GM12878 (cell line): Measurements from ENCODE around the gene ANO1. TPM values are rescaled to one million over a fixed set of nuclear protein-coding genes. Genes with fewer than 3 reads are reported as not detected.

ENCODE experiments used
- ATAC-seq: fragments of 200-7000 bp; cut with Tn5 transposase; 3 replicates; pipeline ENCODE4 v1.9.1; 2020; ENCODE audit warnings: mild to moderate bottlenecking, moderate library complexity
- BruUV-seq: library from RNA; stranded (reverse); fragments of 400-500 nt; replicated peaks from 2 replicates; lab custom pipeline; 2021; lab: Mats Ljungman, UMichigan
- CTCF ChIA-PET: fragments of 300-600 bp; sonication (Branson Sonifier 250); formaldehyde crosslinking; extraction: SDS; loops from one replicate; lab custom pipeline; 2021; ENCODE audit warnings: inconsistent platforms; lab: Yijun Ruan, JAX
- POLR2A ChIA-PET: fragments of 350-600 bp; formaldehyde crosslinking; extraction: SDS; loops from one replicate; lab custom pipeline; 2021; ENCODE audit warnings: inconsistent platforms; lab: Charles Lee
- RAD21 ChIA-PET: fragments of 300-600 bp; sonication (Branson Sonifier 250); formaldehyde crosslinking; loops from one replicate; lab custom pipeline; 2023; ENCODE audit warnings: antibody characterized with exemption; ENCODE audit not compliant: unreplicated experiment; lab: Charles Lee
- SMC1A ChIA-PET: fragments of 300-600 bp; sonication (Branson Sonifier 250); formaldehyde crosslinking; loops from one replicate; lab custom pipeline; 2023; ENCODE audit not compliant: unreplicated experiment, uncharacterized antibody; lab: Charles Lee
- DNase-seq: peaks from one replicate; pipeline ENCODE4 v3.0.0-alpha.2; 2011; ENCODE audit warnings: low read depth, low spot score
- FAIRE-seq: peaks from 3 replicates; lab custom pipeline; 2011; peaks lifted over from hg19 to GRCh38; lab: Jason Lieb, UNC
- H2AFZ ChIP-seq: 2 replicates; pipeline ENCODE4 v1.6.0; 2011; ENCODE audit warnings: low read depth, low read length, control low read depth; ENCODE audit not compliant: control insufficient read depth
- H3K27ac ChIP-seq: 2 replicates; pipeline ENCODE4 v1.5.1; 2011; ENCODE audit warnings: control low read depth; ENCODE audit not compliant: control insufficient read depth, insufficient read depth
- H3K27me3 ChIP-seq, 2 experiments: replicated peaks in 1 of 2; 2 replicates each; pipeline versions ENCODE4 v1.6.0 to v1.6.1; 2011; ENCODE audit warnings: low read length in 1 of 2; ENCODE audit not compliant: control insufficient read depth in 2 of 2, insufficient read depth in 2 of 2
- H3K36me3 ChIP-seq, 2 experiments: 2 replicates each; pipeline ENCODE4 v1.5.1; 2011; ENCODE audit warnings: low read length in 1 of 2; ENCODE audit not compliant: control insufficient read depth in 2 of 2, insufficient read depth in 2 of 2
- H3K4me1 ChIP-seq: 2 replicates; pipeline ENCODE4 v1.6.1; 2011; ENCODE audit warnings: mild to moderate bottlenecking, low read length, moderate library complexity, mixed read lengths; ENCODE audit not compliant: control insufficient read depth, insufficient read depth
- H3K4me2 ChIP-seq: 2 replicates; pipeline ENCODE4 v1.6.0; 2011; ENCODE audit warnings: control low read depth; ENCODE audit not compliant: control insufficient read depth, insufficient read depth
- H3K4me3 ChIP-seq: fragments of 200-600 bp; sonication (generic); 2 replicates; pipeline ENCODE4 v1.5.1; 2016
- H3K79me2 ChIP-seq: 2 replicates; pipeline ENCODE4 v1.6.0; 2011; ENCODE audit warnings: low read length; ENCODE audit not compliant: control insufficient read depth, insufficient read depth
- H3K9ac ChIP-seq: 2 replicates; pipeline ENCODE4 v1.8.0; 2011; ENCODE audit warnings: low read length, control low read depth, mixed read lengths; ENCODE audit not compliant: control insufficient read depth, insufficient read depth
- H3K9me3 ChIP-seq: replicated peaks from 3 replicates; pipeline ENCODE4 v1.5.1; 2011; ENCODE audit warnings: mild to moderate bottlenecking, low read length; ENCODE audit not compliant: control insufficient read depth, insufficient read depth
- H4K20me1 ChIP-seq: 2 replicates; pipeline ENCODE4 v1.6.0; 2011; ENCODE audit not compliant: control insufficient read depth, insufficient read depth
- BCL11A ChIP-seq: IDR thresholded peaks from 2 replicates; pipeline ENCODE4 v1.6.1; 2011; ENCODE audit warnings: low read depth, low read length
- CHD1 ChIP-seq: IDR thresholded peaks from 2 replicates; pipeline ENCODE4 v1.6.1; 2012; ENCODE audit warnings: low read depth, low read length, improper control_type of control experiment
- CREB1 ChIP-seq: IDR thresholded peaks from 2 replicates; pipeline ENCODE4 v1.6.1; 2012; ENCODE audit warnings: low read depth, mild to moderate bottlenecking, inconsistent platforms
- EZH2 ChIP-seq: IDR thresholded peaks from 2 replicates; pipeline ENCODE4 v1.6.1; 2012; ENCODE audit warnings: low read depth, mild to moderate bottlenecking, control low read depth, inconsistent platforms, low read length, borderline replicate concordance; ENCODE audit not compliant: control insufficient read depth
- HCFC1 ChIP-seq: fragments of 150-350 bp; IDR thresholded peaks from 2 replicates; pipeline ENCODE4 v1.6.1; 2014; ENCODE audit warnings: low read length
- HSF1 ChIP-seq: fragments of 150-350 bp; IDR thresholded peaks from 2 replicates; pipeline ENCODE4 v1.6.1; 2014; ENCODE audit warnings: mild to moderate bottlenecking, low read depth, low read length
- JUND ChIP-seq: IDR thresholded peaks from 2 replicates; pipeline ENCODE4 v1.6.1; 2012; ENCODE audit warnings: low read depth, mild to moderate bottlenecking, low read length, improper control_type of control experiment, moderate library complexity
- KAT2A ChIP-seq: conservative IDR thresholded peaks from 2 replicates; pipeline ENCODE4 v1.6.1; 2011; ENCODE audit warnings: low read depth, low read length; ENCODE audit not compliant: control insufficient read depth
- KLF5 ChIP-seq: fragments of 450-650 bp; IDR thresholded peaks from 2 replicates; pipeline ENCODE4 v1.6.1; 2014; ENCODE audit warnings: mild to moderate bottlenecking; ENCODE audit not compliant: partially characterized antibody
- MTA3 ChIP-seq: IDR thresholded peaks from 2 replicates; pipeline ENCODE4 v1.6.1; 2012; ENCODE audit warnings: low read length, inconsistent platforms, borderline replicate concordance
- NR2C2 ChIP-seq: IDR thresholded peaks from 2 replicates; pipeline ENCODE4 v1.6.1; 2011; ENCODE audit warnings: borderline replicate concordance, low read depth; ENCODE audit not compliant: control insufficient read depth, insufficient read length
- SIX5 ChIP-seq: IDR thresholded peaks from 2 replicates; pipeline ENCODE4 v1.6.1; 2011; ENCODE audit warnings: mild to moderate bottlenecking, low read depth, low read length, moderate library complexity; ENCODE audit not compliant: severe bottlenecking
- SMC3 ChIP-seq: IDR thresholded peaks from 2 replicates; pipeline ENCODE4 v1.6.1; 2011; ENCODE audit warnings: low read length, improper control_type of control experiment, borderline replicate concordance
- SRF ChIP-seq, 2 experiments: IDR thresholded peaks; 2 replicates each; pipeline ENCODE4 v1.6.1; 2011; ENCODE audit warnings: low read depth in 2 of 2, low read length in 2 of 2, mild to moderate bottlenecking in 1 of 2, moderate library complexity in 1 of 2
- SUZ12 ChIP-seq: fragments of 200-600 bp; sonication (generic); IDR thresholded peaks from one replicate; pipeline ENCODE4 v1.6.1; 2018; ENCODE audit warnings: antibody characterized with exemption, mild to moderate bottlenecking; ENCODE audit not compliant: unreplicated experiment
- TBL1XR1 ChIP-seq: IDR thresholded peaks from 2 replicates; pipeline ENCODE4 v1.6.1; 2012; ENCODE audit warnings: low read depth, low read length, improper control_type of control experiment
- ZZZ3 ChIP-seq: IDR thresholded peaks from 2 replicates; pipeline ENCODE4 v1.6.1; 2011; ENCODE audit warnings: low read depth; ENCODE audit not compliant: control insufficient read depth, insufficient read length
- WGBS: methylation state at CpG from one replicate; pipeline ENCODE4 v1.1.6; 2016; ENCODE audit warnings: low lambda C conversion rate; ENCODE audit not compliant: insufficient replicate concordance, insufficient coverage; ENCODE audit errors: missing lambda C conversion rate; 5-methylcytosine and 5-hydroxymethylcytosine counted together
- in situ Hi-C: fragments of 300-500 bp; cut with MboI; formaldehyde crosslinking; loops from 9 replicates; pipeline ENCODE4 v1.14.3; 2018; ENCODE audit warnings: mixed read lengths
- intact Hi-C: fragments of 100-400 bp; cut with micrococcal nuclease; formaldehyde crosslinking; loops from one replicate; pipeline ENCODE4 v1.14.2; 2022; ENCODE audit not compliant: unreplicated experiment
- polyA plus RNA-seq, 11 experiments: library from polyadenylated mRNA; depleted of rRNA in 4 of 11; unstranded in 6 of 11; stranded (reverse) in 5 of 11; fragments of >200 nt; fragmentation: Nextera tagmentation in 4 of 11; fragmentation: Illumina TruSeq in 1 of 11; extraction: Ambion mirVana in 4 of 11; extraction: Trizol in 1 of 11; gene quantifications; 1 replicate in 1 of 11; 2 replicates in 10 of 11; pipeline versions ENCODE4 v1.2.1 to v1.2.3, GENCODE V29; 2011 to 2016; ENCODE audit warnings: inconsistent platforms in 2 of 11, missing spikeins in 2 of 11, low read depth in 1 of 11
- total RNA-seq, 4 experiments: library from RNA; depleted of rRNA in 3 of 4; stranded (reverse); fragments of >200 nt in 3 of 4; fragmentation: Illumina TruSeq in 1 of 4; extraction: Trizol in 1 of 4; gene quantifications; 2 replicates each; pipeline versions ENCODE4 v1.2.1 to v1.2.3, GENCODE V29; 2013 to 2021
- TF ChIP-seq, protein P1 (sequence below): fragments of 450-650 bp; IDR thresholded peaks from 2 replicates; pipeline ENCODE4 v1.6.1; 2017; ENCODE audit warnings: mild to moderate bottlenecking

The ANO1 gene
- total and polyA plus RNA-seq, 10 of the 15 experiments (the other 5 are each of a cell fraction or from before 2014, with no cell fraction given), result 0.01 to 0.38 (median 0.06) TPM; not detected in 7

DNA sequence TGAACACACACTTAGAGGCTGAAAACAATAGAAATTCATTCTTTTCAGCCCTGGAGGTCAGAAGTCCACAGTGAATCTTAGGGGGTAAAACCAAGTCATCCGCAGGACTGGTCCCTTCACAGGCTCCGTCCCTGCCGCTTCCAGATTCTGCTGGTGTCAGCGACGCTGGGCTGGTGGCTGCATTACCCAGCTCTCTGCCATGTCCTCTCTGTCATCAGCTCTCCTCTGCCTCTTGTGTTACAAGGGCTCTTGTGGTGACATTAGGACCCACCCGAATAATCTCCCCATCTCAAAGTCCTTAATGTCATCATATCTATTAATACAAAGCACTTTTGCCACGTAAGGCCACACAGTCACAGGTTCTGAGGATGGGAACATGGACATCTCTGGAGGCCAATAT is 47.7 kb upstream of the ANO1 start:
- TF ChIP-seq EZH2 (no peak), CREB1 (no peak), KAT2A (no peak), CHD1 (no peak), SIX5 (no peak), SMC3 (no peak), KLF5 (no peak), HCFC1 (no peak), NR2C2 (no peak), JUND (no peak), BCL11A (no peak), TBL1XR1 (no peak), HSF1 (no peak), SRF (IDR thresholded peaks at IDR 0.05; ENCODE audit: low read depth in 2 of 2, low read length in 2 of 2) (no peak), SUZ12 (no peak), ZZZ3 (no peak), MTA3 (no peak)
- TF ChIP-seq, protein P1, sequence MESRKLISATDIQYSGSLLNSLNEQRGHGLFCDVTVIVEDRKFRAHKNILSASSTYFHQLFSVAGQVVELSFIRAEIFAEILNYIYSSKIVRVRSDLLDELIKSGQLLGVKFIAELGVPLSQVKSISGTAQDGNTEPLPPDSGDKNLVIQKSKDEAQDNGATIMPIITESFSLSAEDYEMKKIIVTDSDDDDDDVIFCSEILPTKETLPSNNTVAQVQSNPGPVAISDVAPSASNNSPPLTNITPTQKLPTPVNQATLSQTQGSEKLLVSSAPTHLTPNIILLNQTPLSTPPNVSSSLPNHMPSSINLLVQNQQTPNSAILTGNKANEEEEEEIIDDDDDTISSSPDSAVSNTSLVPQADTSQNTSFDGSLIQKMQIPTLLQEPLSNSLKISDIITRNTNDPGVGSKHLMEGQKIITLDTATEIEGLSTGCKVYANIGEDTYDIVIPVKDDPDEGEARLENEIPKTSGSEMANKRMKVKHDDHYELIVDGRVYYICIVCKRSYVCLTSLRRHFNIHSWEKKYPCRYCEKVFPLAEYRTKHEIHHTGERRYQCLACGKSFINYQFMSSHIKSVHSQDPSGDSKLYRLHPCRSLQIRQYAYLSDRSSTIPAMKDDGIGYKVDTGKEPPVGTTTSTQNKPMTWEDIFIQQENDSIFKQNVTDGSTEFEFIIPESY, result no peak
- TF ChIP-seq, all 136 proteins: peak for 0
- POLR2A ChIA-PET, result no interaction called here

More for the DNA sequence above, 47.7 kb upstream of the ANO1 start:
- Histone ChIP-seq H3K9me3 (no peaks in the 10 kb centered on the region), H3K27ac (no peak overlapping the region), H3K4me2 (no peak overlapping the region), H3K4me1 (no peaks in the 10 kb centered on the region), H3K36me3 (no peaks in the 10 kb centered on the region), H3K9ac (no peak overlapping the region), H3K27me3 (no peaks in the 10 kb centered on the region; a peak in 1 of 4 replicates), H3K79me2 (no peaks in the 10 kb centered on the region), H2AFZ (no peak overlapping the region), H4K20me1 (no peaks in the 10 kb centered on the region), H3K4me3 (no peak overlapping the region)
- no TSS peak for BruUV-seq
- CTCF ChIA-PET, result no interaction called here
- in situ Hi-C loops, result no loop called here
- no peak for DNase-seq
- intact Hi-C loops, result no loop called here
- RAD21 ChIA-PET, result no interaction called here
- SMC1A ChIA-PET, result no interaction called here
- WGBS, result 78% methylated on average over 7 of the region's 7 CpGs
- no peak for FAIRE-seq
- no peak for ATAC-seq
